BLaER1 treated with 17β-estradiol and CSF1 and Interleukin-3, amounts not matched to agents 10 nM and 100 nM (cell line): ENCODE data around the gene TMIGD1.
A peak's percentile ranks its signal among the peaks of the same experiment; 100 is the strongest.
"Not testable (repeated sequence)": the region's sequence is repeated elsewhere in the genome, so short reads cannot be mapped to it uniquely, and the experiment has no call there.

Experiments
- H3K27ac ChIP-seq, 11 experiments: shearing (Covaris generic); formaldehyde crosslinking; 2 replicates each; pipeline ENCODE4 v1.8.1; 2022
- H3K27me3 ChIP-seq, 11 experiments: shearing (Covaris generic); formaldehyde crosslinking; 2 replicates each; pipeline ENCODE4 v1.8.1; 2022
- H3K36me3 ChIP-seq, 11 experiments: shearing (Covaris generic); formaldehyde crosslinking; 2 replicates each; pipeline ENCODE4 v1.8.1; 2022
- H3K4me1 ChIP-seq, 10 experiments: shearing (Covaris generic); formaldehyde crosslinking; 2 replicates each; pipeline ENCODE4 v1.8.1; 2022
- H3K4me2 ChIP-seq, 11 experiments: shearing (Covaris generic); formaldehyde crosslinking; 2 replicates each; pipeline ENCODE4 v1.8.1; 2022
- H3K4me3 ChIP-seq, 10 experiments: shearing (Covaris generic); formaldehyde crosslinking; 2 replicates each; pipeline ENCODE4 v1.8.1; 2022
- H3K9ac ChIP-seq, 11 experiments: shearing (Covaris generic); formaldehyde crosslinking; 2 replicates each; pipeline ENCODE4 v1.8.1; 2022
- H3K9me3 ChIP-seq, 11 experiments: shearing (Covaris generic); formaldehyde crosslinking; replicated peaks in 1 of 11; 2 replicates each; pipeline ENCODE4 v1.8.1; 2022
- H4K20me1 ChIP-seq, 11 experiments: shearing (Covaris generic); formaldehyde crosslinking; 2 replicates each; pipeline ENCODE4 v1.8.1; 2022
- Cebpa-rat ChIP-seq, 11 experiments: shearing (Covaris generic); IDR thresholded peaks; 2 replicates each; pipeline ENCODE4 v1.8.1; 2022

Gene TMIGD1

DNA sequence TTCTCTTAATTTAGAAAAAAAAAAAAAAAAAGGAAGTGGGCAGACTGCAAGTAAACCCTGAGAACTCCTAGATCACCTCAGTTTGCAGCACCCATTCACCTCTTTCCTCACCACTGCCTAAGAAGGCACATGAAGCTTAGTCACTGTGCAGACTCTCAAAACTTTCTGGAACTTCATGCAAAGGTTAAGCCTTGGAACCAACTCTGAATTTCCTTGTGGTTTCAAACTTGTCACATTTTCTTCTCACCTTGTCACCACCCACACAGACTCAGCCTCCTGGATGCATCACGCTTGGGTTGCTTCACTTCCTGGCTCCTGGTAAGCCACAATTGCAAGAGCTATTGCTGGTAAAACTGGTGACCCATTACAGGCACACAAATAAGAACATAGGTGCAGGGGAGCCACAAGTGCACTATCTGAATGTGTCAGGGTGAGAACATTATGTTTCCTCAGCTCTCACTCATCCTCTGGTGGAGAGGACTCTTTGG lies 29.9 kb upstream of the TMIGD1 start:
- no peak overlapping the region for H3K4me3 ChIP-seq
- no peaks in the 10 kb centered on the region for H3K27me3 ChIP-seq
- TF ChIP-seq Cebpa-rat (IDR thresholded peaks at IDR 0.05) = peak in 6 of 11 experiments; percentile 29 to 68 (median 51); a peak in 8 of 22 replicates
- H4K20me1 ChIP-seq = no peaks in the 10 kb centered on the region
- H3K9ac ChIP-seq = no peak overlapping the region
- no peak overlapping the region for H3K27ac ChIP-seq
- peak overlapping the region; percentile 10 to 72 (median 58) for H3K4me2 ChIP-seq
- peaks cover 18 to 36% (median 25%) of the 10 kb centered on the region in 11 experiments for H3K9me3 ChIP-seq
- H3K36me3 ChIP-seq = 0 out of 22 replicates have a peak, but pooled peaks cover 0 to 6% (median 0%) of the 10 kb centered on the region in 11 experiments
- H3K4me1 ChIP-seq = peaks cover 9 to 16% (median 13%) of the 10 kb centered on the region in 10 experiments

DNA sequence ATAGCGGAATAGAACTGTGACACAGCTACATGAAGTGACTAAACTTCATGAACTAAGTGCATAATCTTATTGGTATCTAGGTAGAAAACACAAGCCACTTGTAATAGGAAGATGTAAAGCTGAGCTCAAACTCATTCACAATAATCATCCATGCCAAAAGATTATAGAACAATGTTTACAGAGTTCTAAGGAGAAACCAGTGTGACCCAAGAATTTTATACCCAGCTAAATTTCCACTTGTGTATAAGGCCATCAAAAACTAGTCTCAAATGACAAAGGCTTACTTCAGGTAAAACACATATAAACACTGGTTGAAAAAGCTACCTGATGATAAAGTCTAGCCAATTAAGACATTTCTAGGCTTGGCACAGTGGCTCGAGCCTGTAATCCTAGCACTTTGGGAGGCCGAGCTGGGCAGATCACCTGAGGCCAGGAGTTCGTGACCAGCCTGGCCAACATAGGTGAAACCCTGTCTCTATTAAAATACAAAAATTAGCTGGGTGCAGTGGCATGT lies 28.0 kb upstream of the TMIGD1 start:
- 0 out of 22 replicates have a peak, but pooled peaks cover 0 to 6% (median 0%) of the 10 kb centered on the region in 11 experiments for H3K36me3 ChIP-seq
- no peaks in the 10 kb centered on the region for H3K27me3 ChIP-seq
- H4K20me1 ChIP-seq = no peaks in the 10 kb centered on the region
- no peak overlapping the region for H3K9ac ChIP-seq
- no peak for TF ChIP-seq Cebpa-rat (IDR thresholded peaks at IDR 0.05)
- H3K4me1 ChIP-seq = peaks cover 9 to 16% (median 13%) of the 10 kb centered on the region in 10 experiments
- no peak overlapping the region for H3K27ac ChIP-seq
- no peak overlapping the region for H3K4me2 ChIP-seq
- H3K4me3 ChIP-seq = no peak overlapping the region
- peaks cover 18 to 36% (median 25%) of the 10 kb centered on the region in 11 experiments for H3K9me3 ChIP-seq

DNA sequence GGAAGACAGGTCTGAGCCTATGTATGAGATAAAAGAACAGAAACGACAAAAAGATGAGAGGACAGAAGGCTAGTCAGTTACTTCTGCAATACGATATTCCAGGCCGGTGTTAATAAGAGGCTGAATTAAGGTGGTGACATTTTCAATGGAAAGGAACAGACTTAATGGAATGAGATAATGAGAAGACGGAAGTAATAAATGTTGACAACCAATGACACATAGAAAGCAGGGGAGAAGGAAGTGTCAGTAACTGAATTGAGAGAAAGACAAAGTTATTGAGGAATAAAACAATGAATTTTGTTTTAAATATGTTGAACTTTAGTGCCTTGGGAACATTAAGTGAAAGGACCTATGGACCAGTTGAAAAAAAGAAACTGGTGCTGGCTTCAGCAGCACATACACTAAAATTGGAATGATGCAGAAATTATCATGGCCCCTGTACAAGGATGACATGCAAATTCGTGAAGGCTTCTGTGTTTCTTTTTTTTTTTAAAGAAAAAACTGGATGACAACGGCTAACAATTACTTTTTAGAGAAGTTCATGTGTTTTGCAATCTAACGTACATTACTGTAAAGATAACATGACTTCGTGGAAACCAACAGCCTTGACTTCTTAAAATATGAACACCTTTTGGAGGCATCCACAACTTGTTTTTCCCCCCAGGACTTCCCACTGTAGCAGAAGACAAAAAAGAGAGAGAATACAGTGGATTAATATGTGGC lies 26.4 kb upstream of the TMIGD1 start:
- no peak overlapping the region for H3K4me3 ChIP-seq
- peaks cover 18 to 36% (median 25%) of the 10 kb centered on the region in 11 experiments for H3K9me3 ChIP-seq
- H4K20me1 ChIP-seq = no peaks in the 10 kb centered on the region
- no peaks in the 10 kb centered on the region for H3K27me3 ChIP-seq
- H3K4me2 ChIP-seq = no peak overlapping the region
- H3K27ac ChIP-seq = no peak overlapping the region
- TF ChIP-seq Cebpa-rat (IDR thresholded peaks at IDR 0.05) = no peak
- H3K36me3 ChIP-seq = 0 out of 22 replicates have a peak, but pooled peaks cover 0 to 6% (median 0%) of the 10 kb centered on the region in 11 experiments
- peaks cover 9 to 16% (median 13%) of the 10 kb centered on the region in 10 experiments for H3K4me1 ChIP-seq
- H3K9ac ChIP-seq = no peak overlapping the region

DNA sequence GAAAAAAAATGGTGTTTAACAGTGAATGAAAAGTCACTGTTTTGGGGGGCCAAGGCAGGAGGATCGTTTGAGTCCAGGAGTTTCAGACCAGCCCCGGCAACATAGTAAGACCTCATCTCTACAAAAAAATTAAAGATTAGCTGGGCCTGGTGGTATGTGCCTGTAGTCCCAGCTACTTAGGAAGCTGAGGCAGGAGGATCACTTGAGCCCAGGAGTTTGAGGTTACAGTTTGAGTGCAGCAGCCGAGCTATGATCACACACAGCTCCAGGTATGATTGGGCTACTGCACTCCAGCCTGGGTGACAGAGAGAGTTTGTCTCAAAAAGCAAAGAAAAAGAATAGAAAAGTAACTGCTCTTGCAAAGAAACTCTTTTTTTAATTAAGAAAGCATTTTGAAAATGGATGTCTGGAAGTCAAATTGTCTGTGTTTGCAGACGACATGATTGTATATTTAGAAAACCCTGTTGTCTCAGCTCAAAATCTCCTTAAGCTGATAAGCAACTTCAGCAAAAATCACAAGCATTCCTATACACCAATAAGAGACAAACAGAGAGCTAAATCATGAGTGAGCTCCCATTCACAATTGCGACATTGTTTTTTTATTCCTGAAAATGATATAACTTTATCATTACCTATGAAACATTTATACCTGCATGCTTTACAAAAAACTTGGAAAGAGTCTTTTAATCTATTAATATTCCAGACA lies 24.4 kb upstream of the TMIGD1 start:
- peaks cover 18 to 40% (median 23%) of the 10 kb centered on the region in 11 experiments for H3K9me3 ChIP-seq
- no peak overlapping the region for H3K4me2 ChIP-seq
- peaks cover under 1 to 2% (median 2%) of the 10 kb centered on the region in 10 experiments; a peak in 17 of 20 replicates for H3K4me1 ChIP-seq
- H3K36me3 ChIP-seq = 0 out of 22 replicates have a peak, but pooled peaks cover 0 to 6% (median 0%) of the 10 kb centered on the region in 11 experiments
- H3K9ac ChIP-seq = no peak overlapping the region
- TF ChIP-seq Cebpa-rat (IDR thresholded peaks at IDR 0.05) = no peak
- no peaks in the 10 kb centered on the region for H3K27me3 ChIP-seq
- H4K20me1 ChIP-seq = no peaks in the 10 kb centered on the region
- H3K4me3 ChIP-seq = no peak overlapping the region
- H3K27ac ChIP-seq = no peak overlapping the region

DNA sequence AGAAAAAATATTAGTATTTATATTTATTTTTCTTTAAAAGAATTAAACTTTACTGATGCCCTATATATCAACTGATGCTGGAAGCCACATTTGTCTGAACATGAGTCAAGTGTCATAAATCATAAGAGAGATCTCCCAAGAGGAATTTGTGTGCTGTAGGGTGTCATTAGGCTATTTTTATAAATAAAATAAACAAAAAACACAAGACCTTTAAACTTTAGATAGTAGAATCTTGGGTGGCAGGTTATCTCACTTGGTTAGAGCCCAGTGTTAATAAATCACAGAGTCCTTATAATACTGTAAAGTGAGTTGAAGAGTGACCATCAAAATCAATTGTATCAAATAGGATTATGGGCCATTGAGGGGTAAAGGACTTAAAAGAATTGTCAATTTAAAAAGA lies 23.6 kb upstream of the TMIGD1 start:
- no peak overlapping the region for H3K27ac ChIP-seq
- H3K4me1 ChIP-seq = no peaks in the 10 kb centered on the region
- H3K9me3 ChIP-seq = peaks cover 14 to 34% (median 20%) of the 10 kb centered on the region in 11 experiments
- no peaks in the 10 kb centered on the region for H4K20me1 ChIP-seq
- H3K27me3 ChIP-seq = no peaks in the 10 kb centered on the region
- H3K4me2 ChIP-seq = no peak overlapping the region
- TF ChIP-seq Cebpa-rat (IDR thresholded peaks at IDR 0.05) = no peak
- no peak overlapping the region for H3K4me3 ChIP-seq
- 0 out of 22 replicates have a peak, but pooled peaks cover 0 to 6% (median 0%) of the 10 kb centered on the region in 11 experiments for H3K36me3 ChIP-seq
- H3K9ac ChIP-seq = no peak overlapping the region

DNA sequence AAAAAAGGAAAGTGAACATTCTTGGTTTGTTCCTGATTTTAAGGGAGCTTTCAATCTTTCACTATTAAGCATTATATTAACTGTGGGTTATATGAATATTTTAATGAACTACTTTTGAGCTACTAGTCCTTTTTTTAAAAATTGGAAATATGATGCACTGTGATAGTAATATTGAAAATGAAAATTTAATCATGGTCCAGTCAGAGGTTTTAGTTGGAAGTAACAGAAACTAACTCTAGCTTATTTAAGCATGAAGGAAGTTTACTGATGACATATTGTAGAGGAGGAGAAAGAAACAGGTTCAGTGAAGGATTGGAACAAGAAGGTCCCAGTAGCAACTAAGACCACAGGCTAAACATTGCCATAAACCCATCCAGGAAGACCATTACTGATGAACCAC lies 20.8 kb upstream of the TMIGD1 start:
- no peak for TF ChIP-seq Cebpa-rat (IDR thresholded peaks at IDR 0.05)

DNA sequence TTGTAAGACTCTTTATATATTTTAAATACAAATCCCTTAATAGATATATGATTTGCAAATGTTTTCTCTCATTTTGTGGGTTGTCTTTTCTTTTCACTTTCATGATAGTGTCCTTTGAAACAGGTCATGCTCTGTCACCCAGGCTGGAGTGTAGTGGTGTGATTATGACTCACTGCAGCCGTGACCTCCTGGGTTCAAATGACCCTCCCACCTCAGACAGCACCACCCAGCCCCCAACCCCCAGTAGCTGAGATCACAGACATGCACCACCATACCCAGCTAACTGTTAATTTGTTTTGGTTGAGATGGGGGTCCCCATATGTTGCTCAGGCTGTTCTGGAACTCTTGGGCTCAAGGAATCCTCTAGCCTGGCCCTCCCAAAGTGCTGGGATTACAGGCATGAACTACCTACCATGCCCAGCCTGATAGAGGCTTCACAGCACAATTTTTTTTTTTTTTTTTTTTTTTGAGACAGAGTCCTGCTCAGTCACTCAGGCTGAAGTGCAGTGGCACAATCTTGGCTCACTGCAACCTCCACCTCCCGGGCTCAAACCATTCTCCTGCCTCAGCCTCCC lies 18.5 kb upstream of the TMIGD1 start:
- no peaks in the 10 kb centered on the region for H3K27me3 ChIP-seq
- H3K27ac ChIP-seq = no peak overlapping the region
- H3K4me3 ChIP-seq = no peak overlapping the region
- peaks cover 0 to 11% (median 0%) of the 10 kb centered on the region in 11 experiments; a peak in 4 of 22 replicates for H3K9me3 ChIP-seq
- peaks cover 0 to 6% (median 0%) of the 10 kb centered on the region in 10 experiments; a peak in 3 of 20 replicates for H3K4me1 ChIP-seq
- H3K9ac ChIP-seq = no peak overlapping the region
- no peak overlapping the region for H3K4me2 ChIP-seq
- H4K20me1 ChIP-seq = no peaks in the 10 kb centered on the region
- no peaks in the 10 kb centered on the region for H3K36me3 ChIP-seq
- TF ChIP-seq Cebpa-rat (IDR thresholded peaks at IDR 0.05) = no peak

More for the DNA sequence above, 20.8 kb upstream of the TMIGD1 start:
- H3K27ac ChIP-seq = no peak overlapping the region
- H3K27me3 ChIP-seq = no peaks in the 10 kb centered on the region
- H3K4me2 ChIP-seq = no peak overlapping the region
- H3K4me1 ChIP-seq = peaks cover 0 to 6% (median 0%) of the 10 kb centered on the region in 10 experiments; a peak in 3 of 20 replicates
- no peak overlapping the region for H3K4me3 ChIP-seq
- H3K9ac ChIP-seq = no peak overlapping the region
- H4K20me1 ChIP-seq = no peaks in the 10 kb centered on the region
- no peaks in the 10 kb centered on the region for H3K36me3 ChIP-seq
- peaks cover 0 to 11% (median 0%) of the 10 kb centered on the region in 11 experiments; a peak in 4 of 22 replicates for H3K9me3 ChIP-seq

DNA sequence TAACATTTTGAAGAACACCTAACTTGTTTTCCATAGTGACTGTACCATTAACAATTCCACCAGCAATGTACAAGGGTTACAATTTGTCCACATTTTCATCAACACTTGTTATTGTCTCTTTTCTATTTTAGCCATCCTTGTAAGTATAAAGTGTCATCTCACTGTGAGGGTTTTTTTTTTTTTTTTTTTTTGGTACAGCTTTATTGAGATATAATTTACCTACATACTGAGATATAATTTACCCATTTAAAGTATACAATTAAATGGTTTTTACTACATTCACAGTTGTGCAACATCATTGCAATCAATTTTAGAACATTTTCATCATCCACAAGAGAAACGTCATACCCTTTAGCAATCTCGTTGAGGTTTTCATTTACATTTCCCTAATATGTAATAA lies 17.9 kb upstream of the TMIGD1 start:
- no peak overlapping the region for H3K27ac ChIP-seq

DNA sequence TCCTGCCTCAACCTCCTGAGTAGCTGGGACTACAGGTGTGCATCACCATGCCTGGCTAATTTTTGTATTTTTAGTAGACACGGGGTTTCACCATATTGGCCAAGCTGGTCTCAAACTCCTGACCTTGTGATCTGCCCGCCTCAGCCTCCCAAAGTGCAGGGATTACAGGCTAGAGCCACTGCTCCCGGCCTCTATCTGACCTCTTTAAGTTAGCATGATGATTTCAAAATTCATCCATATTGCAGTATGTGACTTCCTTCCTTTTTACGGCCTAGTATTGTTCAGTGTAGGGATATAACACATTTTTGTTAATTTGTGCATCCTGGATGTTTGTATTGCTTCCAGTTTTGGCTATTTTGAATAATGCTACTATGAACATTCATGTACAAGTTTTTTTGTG lies 17.4 kb upstream of the TMIGD1 start:
- peaks cover 0 to 11% (median 0%) of the 10 kb centered on the region in 11 experiments; a peak in 4 of 22 replicates for H3K9me3 ChIP-seq
- peak overlapping the region in 2 of 11 experiments; percentile 21 to 37; a peak in 2 of 22 replicates for H3K4me2 ChIP-seq
- H3K27ac ChIP-seq, H3K4me1 ChIP-seq, H3K27me3 ChIP-seq, H3K36me3 ChIP-seq, H4K20me1 ChIP-seq, H3K9ac ChIP-seq, H3K4me3 ChIP-seq: not testable (repeated sequence)

More for the DNA sequence above, 17.9 kb upstream of the TMIGD1 start:
- Histone ChIP-seq H3K9ac (no peak overlapping the region), H3K36me3 (no peaks in the 10 kb centered on the region), H4K20me1 (no peaks in the 10 kb centered on the region), H3K4me2 (no peak overlapping the region), H3K9me3 (peaks cover 0 to 11% (median 0%) of the 10 kb centered on the region in 11 experiments; a peak in 4 of 22 replicates), H3K4me1 (peaks cover 0 to 6% (median 0%) of the 10 kb centered on the region in 10 experiments; a peak in 3 of 20 replicates), H3K4me3 (no peak overlapping the region), H3K27me3 (no peaks in the 10 kb centered on the region)
- no peak for TF ChIP-seq Cebpa-rat (IDR thresholded peaks at IDR 0.05)
